Activated CD4-positive, alpha-beta T cell treated with anti-CD3 and anti-CD28 coated beads for 24 hours (primary cell): ENCODE measurements around the gene PLCG1.

ENCODE experiments used
- DNase-seq, 2 donors: peaks; one replicate each; pipeline ENCODE4 v3.0.0-alpha.2; 2020; ENCODE audit warnings: low read depth in 2 of 2

The PLCG1 gene

DNA sequence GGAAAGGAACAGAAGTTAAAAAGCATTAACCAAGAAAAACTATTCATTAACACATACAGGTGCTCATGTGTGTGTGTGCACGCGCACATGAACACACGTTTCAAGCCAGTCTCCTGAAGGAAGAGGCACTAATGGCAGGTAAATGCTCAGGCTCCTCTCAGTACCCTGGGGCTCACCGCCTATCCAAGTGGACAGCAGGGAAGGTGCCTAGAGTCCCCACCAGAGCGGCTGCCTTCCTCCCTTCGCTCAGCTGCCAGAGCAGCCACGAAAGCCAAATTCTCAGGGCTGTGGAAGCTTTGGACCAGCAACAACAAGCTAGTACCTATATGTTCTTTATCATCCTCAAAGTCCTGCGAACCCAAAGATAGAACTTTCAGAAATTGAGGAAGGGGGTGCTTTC is 42.6 kb downstream of the PLCG1 start:
- no peak for DNase-seq

GRCh38 chr20:41180599-41181333 is 43.4 kb downstream of the PLCG1 start:
- DNase-seq: no peak

- DNase-seq: no peak
Observed at GRCh38 chr20:41181567-41181966, 44.2 kb downstream of the PLCG1 start.

- DNase-seq: no peak
Observed at GRCh38 chr20:41182296-41183212, 45.2 kb downstream of the PLCG1 start.

DNA sequence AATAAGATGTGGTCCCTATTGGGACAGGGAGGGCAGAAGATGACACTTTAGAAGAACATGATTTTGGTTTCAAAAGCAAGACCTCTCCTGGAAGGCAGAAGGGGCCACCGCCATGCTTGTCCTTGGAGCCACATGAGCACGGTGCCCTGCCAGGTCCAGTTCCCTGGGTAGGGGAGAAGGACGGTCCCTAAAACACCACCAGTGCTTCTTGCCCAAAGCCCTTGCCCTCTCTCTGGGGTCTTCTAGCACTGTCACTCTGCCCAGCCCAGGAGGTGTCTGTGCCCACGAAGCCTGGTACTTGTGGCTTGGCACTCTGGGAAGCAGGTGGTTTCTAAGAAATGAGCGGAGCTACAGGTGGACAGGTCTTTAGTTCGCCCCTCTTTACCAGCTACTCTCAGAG is 46.0 kb downstream of the PLCG1 start:
- no peak for DNase-seq

DNA sequence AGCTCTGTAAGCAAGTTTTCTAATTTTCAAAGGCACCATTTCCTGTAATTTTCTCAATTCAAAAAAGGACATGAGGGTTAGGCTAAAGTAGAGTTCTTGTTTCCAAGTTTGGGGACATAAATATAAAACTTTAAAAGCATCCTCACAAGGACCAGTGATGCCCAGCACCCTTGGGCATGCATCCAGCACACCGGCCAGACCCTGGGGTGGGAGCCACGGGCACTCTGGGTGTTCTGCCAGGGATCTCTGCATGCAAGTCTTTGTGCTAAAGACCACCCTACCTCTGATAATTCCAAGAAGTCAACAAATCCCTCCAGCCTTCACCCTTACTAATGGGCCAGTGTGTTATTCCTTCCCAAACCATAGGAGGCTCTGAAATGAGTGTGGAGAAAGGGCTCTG is 46.5 kb downstream of the PLCG1 start:
- no peak for DNase-seq

GRCh38 chr20:41185013-41185757 is 47.8 kb downstream of the PLCG1 start:
- no peak for DNase-seq

GRCh38 chr20:41187668-41188067 is 50.3 kb downstream of the PLCG1 start:
- no peak for DNase-seq

DNA sequence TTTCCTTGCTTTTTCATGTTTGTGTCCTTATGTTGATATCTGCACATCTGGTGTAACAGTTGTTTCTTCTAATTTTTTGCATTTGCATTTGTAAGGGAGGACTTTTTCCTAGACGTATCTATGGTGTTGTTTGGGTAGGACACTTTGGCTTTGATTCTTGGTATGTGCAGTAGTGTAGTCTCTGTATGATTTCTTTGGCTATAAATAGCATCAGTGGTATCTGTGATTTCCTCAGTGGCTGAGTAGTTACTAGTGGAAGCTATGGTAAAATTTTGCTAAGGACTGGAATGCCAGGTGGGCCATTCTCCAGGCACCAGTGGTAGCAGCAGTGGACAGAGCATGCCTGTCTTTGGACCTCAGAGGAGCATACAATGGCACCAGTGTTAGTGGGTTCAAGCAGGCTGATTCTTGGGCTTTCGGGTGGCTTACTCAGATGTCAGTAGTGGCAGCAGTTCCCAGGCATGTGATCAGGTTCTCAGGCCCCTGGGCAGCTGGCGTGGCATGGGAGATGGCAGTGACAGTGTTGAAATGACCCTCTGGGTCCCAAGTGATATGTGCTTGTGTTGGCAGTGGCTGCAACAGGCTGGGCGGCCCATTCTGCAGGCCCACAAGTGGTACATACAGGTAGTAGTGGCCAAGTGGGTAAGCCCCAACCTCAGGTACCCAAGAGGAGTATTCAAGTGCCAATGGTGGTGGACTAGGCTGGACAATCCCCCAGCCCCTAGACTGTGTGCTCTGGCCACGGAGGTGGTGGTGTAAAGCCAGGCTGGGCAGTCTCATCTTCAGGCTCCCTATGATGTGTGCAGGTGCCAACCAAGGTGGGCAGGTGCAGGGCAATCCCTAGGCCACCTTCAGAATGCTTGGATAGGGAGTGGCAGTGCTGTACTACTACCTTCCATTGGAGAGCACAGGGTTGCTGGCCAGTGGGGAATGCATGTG is 54.5 kb downstream of the PLCG1 start:
- DNase-seq: no peak

DNA sequence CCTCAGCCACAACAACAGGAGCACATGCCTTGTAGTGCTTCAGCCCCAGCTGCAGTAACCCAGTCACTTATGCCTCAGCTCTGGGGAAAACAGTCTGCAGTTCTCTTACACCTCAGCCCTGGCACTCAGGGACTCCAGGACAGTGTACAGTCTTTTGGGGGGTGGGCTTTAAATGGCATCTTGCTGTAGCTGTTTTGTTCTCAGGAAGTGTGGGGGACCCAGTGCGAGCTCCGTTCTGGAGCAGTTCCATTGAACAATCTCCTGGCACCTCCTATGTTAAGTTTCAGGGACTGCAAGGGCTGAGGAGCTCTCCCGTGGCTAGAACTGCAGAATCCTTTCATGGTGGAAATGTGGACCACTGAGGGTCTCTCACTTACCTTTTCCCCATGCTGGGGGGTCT is 55.2 kb downstream of the PLCG1 start:
- no peak for DNase-seq

DNA sequence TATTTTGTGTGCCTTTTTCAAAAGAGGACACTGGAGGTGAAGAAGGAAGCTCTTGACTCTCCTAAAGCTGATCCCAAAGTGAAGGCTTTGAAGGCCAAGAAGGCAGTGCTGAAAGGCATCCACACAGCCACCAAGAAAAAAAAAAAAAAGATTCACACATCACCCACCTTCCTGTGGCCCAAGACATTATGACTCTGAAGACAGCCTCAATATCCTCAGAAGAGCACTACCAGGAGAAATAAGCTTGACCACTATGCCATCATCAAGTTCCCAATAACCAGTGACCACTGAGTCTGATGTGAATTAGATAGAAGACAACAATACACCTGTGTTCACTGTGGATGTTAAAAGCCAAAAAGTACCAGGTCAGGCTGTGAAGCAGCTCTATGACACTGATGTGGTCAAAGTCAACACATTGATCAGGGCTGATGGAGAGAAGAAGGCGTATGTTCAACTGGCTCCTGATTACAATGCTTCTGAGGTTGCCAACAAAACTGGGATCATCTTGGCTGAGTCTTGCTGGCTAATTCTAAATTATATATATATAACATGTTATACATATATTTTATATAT is 59.4 kb downstream of the PLCG1 start:
- no peak for DNase-seq

- no peak for DNase-seq
Observed at GRCh38 chr20:41198443-41198842, 61.1 kb downstream of the PLCG1 start.

DNA sequence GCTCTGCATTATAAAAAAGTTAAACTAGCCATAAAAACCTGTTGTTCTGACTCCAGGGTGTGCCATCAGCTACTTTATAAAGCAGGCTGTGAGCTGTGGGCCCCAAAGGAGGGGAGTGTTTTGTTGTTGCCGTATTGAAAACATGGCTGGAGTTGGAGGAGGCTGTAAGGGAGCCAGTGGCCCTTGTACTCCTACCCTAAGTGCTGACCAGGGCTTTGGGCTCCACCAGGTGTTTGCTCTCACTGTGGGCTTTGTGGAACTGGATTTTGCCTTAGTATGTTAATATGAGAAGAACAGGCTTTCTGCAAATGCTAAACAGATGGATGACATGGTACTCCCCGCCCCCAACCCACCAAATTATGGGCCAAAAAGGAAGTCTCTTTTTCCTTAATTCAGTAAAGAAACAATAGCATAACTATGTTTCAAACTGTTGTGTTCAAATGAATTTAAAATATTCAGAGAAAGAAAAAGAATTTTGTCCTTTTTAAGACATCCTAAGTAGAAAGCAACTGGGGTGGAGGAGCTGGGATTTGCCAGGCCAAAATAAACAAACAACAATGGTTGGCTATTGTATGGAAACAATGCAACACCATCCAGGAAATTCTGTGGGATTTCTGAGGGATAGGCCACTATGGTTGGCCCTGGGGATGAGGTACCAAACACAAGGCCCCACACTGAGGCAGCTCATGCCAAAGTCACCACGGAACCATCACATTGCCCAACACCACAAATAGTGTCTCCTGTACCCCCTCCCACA is 63.3 kb downstream of the PLCG1 start:
- DNase-seq: no peak

- no peak for DNase-seq
Observed at GRCh38 chr20:41201760-41202159, 64.4 kb downstream of the PLCG1 start.

DNA sequence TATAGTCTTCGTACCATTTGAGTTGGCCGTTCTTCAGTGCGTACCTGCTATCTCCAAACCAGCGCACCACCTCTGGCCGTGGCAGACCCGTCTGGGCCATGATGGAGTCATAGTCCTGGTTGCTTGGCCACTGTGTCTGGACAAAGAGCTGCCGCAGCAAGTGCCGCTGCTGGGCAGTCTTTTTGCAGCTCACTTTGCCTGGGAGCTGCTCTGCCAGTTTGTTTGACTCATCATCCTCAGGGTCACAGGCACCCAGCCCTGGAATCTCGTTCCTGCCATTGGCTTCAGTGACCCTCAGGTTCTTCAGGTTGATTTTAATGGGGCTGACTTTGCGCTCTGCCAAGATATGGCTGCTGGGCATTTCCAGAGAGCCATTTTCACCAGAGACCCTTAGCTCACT is 65.1 kb downstream of the PLCG1 start:
- no peak for DNase-seq

- no peak for DNase-seq
Observed at GRCh38 chr20:41203660-41204059, 66.3 kb downstream of the PLCG1 start.

- DNase-seq: no peak
Observed at GRCh38 chr20:41204304-41205265, 67.2 kb downstream of the PLCG1 start.

GRCh38 chr20:41205313-41205712 is 68.0 kb downstream of the PLCG1 start:
- DNase-seq: no peak
